ENCODE measurements around the gene OR8H3. TPM values are rescaled to one million over a fixed set of nuclear protein-coding genes. Genes with fewer than 3 reads are reported as not detected.
"Not testable (repeated sequence)": the region's sequence is repeated elsewhere in the genome, so short reads cannot be mapped to it uniquely, and the experiment has no call there.

Gene OR8H3
- total RNA-seq: not detected in 2 replicates

GRCh38 chr11:56122073-56122472 lies at the start of gene OR8H3:
Gene OR8H3, plus strand, starts transcription at chr11:56122373. Its CDS starts 0 bp downstream, at chr11:56122373.
- no peak for DNase-seq
- H3K9me3 Mint-ChIP-seq: peaks cover 4% of the 10 kb centered on the region
- CTCF ChIA-PET: no interaction called here
- TF ChIP-seq CTCF (IDR thresholded peaks at IDR 0.05): no peak
- POLR2A ChIA-PET: no interaction called here
- no peak for ATAC-seq (ENCODE audit: low read depth)
- H3K4me3 Mint-ChIP-seq: no peak within 1 kb of the TSS
- no peaks in the 10 kb centered on the region for H3K4me1 Mint-ChIP-seq
- H3K27ac Mint-ChIP-seq: no peak within 1 kb of the TSS
- H3K36me3 Mint-ChIP-seq (ENCODE audit: low read depth): no peaks in the 10 kb centered on the region
- H3K27me3 Mint-ChIP-seq: no peaks in the 10 kb centered on the region
- intact Hi-C loops (cut with micrococcal nuclease): no loop called here

- intact Hi-C loops (cut with micrococcal nuclease): no loop called here
- no peak for DNase-seq
Observed at GRCh38 chr11:56089697-56090096, 32.5 kb upstream of the OR8H3 start.

GRCh38 chr11:56093008-56093407 lies 29.2 kb upstream of the OR8H3 start, which contains the start of gene OR8I2:
Gene OR8I2, plus strand, starts transcription at chr11:56093308. Its CDS starts 0 bp downstream, at chr11:56093308.
- no peak for ATAC-seq (ENCODE audit: low read depth)
- POLR2A ChIA-PET: no interaction called here

More at GRCh38 chr11:56089697-56090096, 32.5 kb upstream of the OR8H3 start:
- Mint-ChIP-seq H3K27me3 (no peaks in the 10 kb centered on the region), H3K9me3 (peaks cover 1% of the 10 kb centered on the region), H3K4me1 (no peaks in the 10 kb centered on the region), H3K4me3 (no peak overlapping the region), H3K27ac (no peak overlapping the region), H3K36me3 (ENCODE audit: low read depth) (no peaks in the 10 kb centered on the region)
- ChIA-PET CTCF (no interaction called here), POLR2A (no interaction called here)
- no peak for ATAC-seq (ENCODE audit: low read depth)
- TF ChIP-seq CTCF (IDR thresholded peaks at IDR 0.05): no peak

GRCh38 chr11:56103210-56103737 lies 18.9 kb upstream of the OR8H3 start, which contains the start of gene OR8H2:
Gene OR8H2, plus strand, starts transcription at chr11:56103687. Its CDS starts 1,356 bp downstream, at chr11:56105043.
- intact Hi-C loops (cut with micrococcal nuclease): no loop called here
- no peak within 1 kb of the TSS for H3K27ac Mint-ChIP-seq
- H3K4me1 Mint-ChIP-seq: no peaks in the 10 kb centered on the region
- H3K27me3 Mint-ChIP-seq: no peaks in the 10 kb centered on the region
- CTCF ChIA-PET: no interaction called here
- DNase-seq (no peak), ATAC-seq (ENCODE audit: low read depth) (no peak)
- H3K4me3 Mint-ChIP-seq: no peak within 1 kb of the TSS
- no peak for TF ChIP-seq CTCF (IDR thresholded peaks at IDR 0.05)
- POLR2A ChIA-PET: no interaction called here
- no peaks in the 10 kb centered on the region for H3K36me3 Mint-ChIP-seq (ENCODE audit: low read depth)
- H3K9me3 Mint-ChIP-seq: peaks cover 8% of the 10 kb centered on the region

More at GRCh38 chr11:56093008-56093407, 29.2 kb upstream of the OR8H3 start, which contains the start of gene OR8I2:
- intact Hi-C loops (cut with micrococcal nuclease): no loop called here
- peaks cover 3% of the 10 kb centered on the region for H3K9me3 Mint-ChIP-seq
- H3K27ac Mint-ChIP-seq: no peak within 1 kb of the TSS
- CTCF ChIA-PET: no interaction called here
- DNase-seq: no peak
- H3K36me3 Mint-ChIP-seq (ENCODE audit: low read depth): no peaks in the 10 kb centered on the region
- no peak within 1 kb of the TSS for H3K4me3 Mint-ChIP-seq
- no peaks in the 10 kb centered on the region for H3K4me1 Mint-ChIP-seq
- H3K27me3 Mint-ChIP-seq: no peaks in the 10 kb centered on the region
- TF ChIP-seq CTCF (IDR thresholded peaks at IDR 0.05): no peak

- TF ChIP-seq CTCF (IDR thresholded peaks at IDR 0.05): no peak
- intact Hi-C loops (cut with micrococcal nuclease): no loop called here
- Mint-ChIP-seq H3K27me3 (no peaks in the 10 kb centered on the region), H3K4me3 (no peak within 1 kb of the TSS), H3K9me3 (peaks cover 12% of the 10 kb centered on the region), H3K27ac (no peak within 1 kb of the TSS), H3K4me1 (no peaks in the 10 kb centered on the region), H3K36me3 (ENCODE audit: low read depth) (no peaks in the 10 kb centered on the region)
- DNase-seq: no peak
- POLR2A ChIA-PET: no interaction called here
- ATAC-seq (ENCODE audit: low read depth): no peak
- CTCF ChIA-PET: no interaction called here
Observed at GRCh38 chr11:56140151-56140661, 18.0 kb downstream of the OR8H3 start, which contains the start of gene OR8J3. Gene OR8J3, minus strand, starts transcription at chr11:56140201. Its CDS starts 2,483 bp downstream, at chr11:56137718.

- DNase-seq; H3K4me1 Mint-ChIP-seq; H3K9me3 Mint-ChIP-seq; H3K36me3 Mint-ChIP-seq (ENCODE audit: low read depth); H3K27me3 Mint-ChIP-seq; H3K4me3 Mint-ChIP-seq; CTCF ChIA-PET; intact Hi-C loops (cut with micrococcal nuclease); POLR2A ChIA-PET; H3K27ac Mint-ChIP-seq; ATAC-seq (ENCODE audit: low read depth): not testable (repeated sequence)
Observed at GRCh38 chr11:56143681-56144080, 21.5 kb downstream of the OR8H3 start.
